GM23338 (cell line): ENCODE measurements around the gene HMGN4.

Experiments used
- CREB1 ChIP-seq: fragments of 250-450 bp; sonication (Bioruptor Pico); IDR thresholded peaks from 2 replicates; pipeline ENCODE4 v1.5.0; 2020; ENCODE audit warnings: low read depth, mild to moderate bottlenecking, moderate library complexity
- EZH2 ChIP-seq: fragments of 200-600 bp; sonication (generic); IDR thresholded peaks from one replicate; pipeline ENCODE4 v1.8.0; 2017; ENCODE audit warnings: antibody characterized with exemption, mild to moderate bottlenecking, low read depth; ENCODE audit not compliant: unreplicated experiment
- EZH2phosphoT487 ChIP-seq: fragments of 200-600 bp; sonication (generic); IDR thresholded peaks from one replicate; pipeline ENCODE4 v1.8.1; 2018; ENCODE audit warnings: antibody characterized with exemption; ENCODE audit not compliant: unreplicated experiment
- POLR2AphosphoS5 ChIP-seq: IDR thresholded peaks from 2 replicates; pipeline ENCODE4 v1.6.1; 2016; ENCODE audit warnings: antibody characterized with exemption, low read depth
- TF ChIP-seq, protein P1 (sequence below), 2 experiments: fragments of 200-600 bp in 1 of 2; sonication (generic) in 1 of 2; conservative IDR thresholded peaks; 2 replicates each; pipeline versions ENCODE4 v1.5.1 to v1.6.1; 2016 to 2017; ENCODE audit warnings: antibody characterized with exemption in 2 of 2, low read depth in 2 of 2, mild to moderate bottlenecking in 2 of 2, moderate library complexity in 1 of 2

DNA sequence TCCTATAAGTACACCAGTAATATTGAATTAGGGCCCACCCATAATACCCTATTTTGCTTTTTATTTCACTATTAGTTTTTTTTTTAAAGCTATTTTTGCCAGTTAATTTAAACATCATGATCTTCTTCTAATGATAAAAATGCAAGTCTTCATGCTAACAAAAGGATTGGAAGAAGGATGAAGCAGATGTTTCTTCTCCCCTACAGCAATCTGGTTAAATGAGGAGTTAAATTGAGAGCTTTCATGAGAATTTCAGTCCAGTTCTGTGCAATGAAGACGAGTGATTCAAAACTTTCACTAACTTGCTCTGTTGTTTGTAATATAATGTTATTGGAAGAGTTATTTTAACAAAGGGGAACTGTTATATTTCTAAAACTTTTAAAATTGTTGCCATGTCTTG, 3.4 kb downstream of the HMGN4 start:
- TF ChIP-seq, protein P1, sequence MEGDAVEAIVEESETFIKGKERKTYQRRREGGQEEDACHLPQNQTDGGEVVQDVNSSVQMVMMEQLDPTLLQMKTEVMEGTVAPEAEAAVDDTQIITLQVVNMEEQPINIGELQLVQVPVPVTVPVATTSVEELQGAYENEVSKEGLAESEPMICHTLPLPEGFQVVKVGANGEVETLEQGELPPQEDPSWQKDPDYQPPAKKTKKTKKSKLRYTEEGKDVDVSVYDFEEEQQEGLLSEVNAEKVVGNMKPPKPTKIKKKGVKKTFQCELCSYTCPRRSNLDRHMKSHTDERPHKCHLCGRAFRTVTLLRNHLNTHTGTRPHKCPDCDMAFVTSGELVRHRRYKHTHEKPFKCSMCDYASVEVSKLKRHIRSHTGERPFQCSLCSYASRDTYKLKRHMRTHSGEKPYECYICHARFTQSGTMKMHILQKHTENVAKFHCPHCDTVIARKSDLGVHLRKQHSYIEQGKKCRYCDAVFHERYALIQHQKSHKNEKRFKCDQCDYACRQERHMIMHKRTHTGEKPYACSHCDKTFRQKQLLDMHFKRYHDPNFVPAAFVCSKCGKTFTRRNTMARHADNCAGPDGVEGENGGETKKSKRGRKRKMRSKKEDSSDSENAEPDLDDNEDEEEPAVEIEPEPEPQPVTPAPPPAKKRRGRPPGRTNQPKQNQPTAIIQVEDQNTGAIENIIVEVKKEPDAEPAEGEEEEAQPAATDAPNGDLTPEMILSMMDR (conservative IDR thresholded peaks at IDR 0.05; ENCODE audit: low read depth in 2 of 2) = no peak
- TF ChIP-seq POLR2AphosphoS5 = no peak
- no peak for TF ChIP-seq EZH2phosphoT487
- TF ChIP-seq EZH2 = no peak
- TF ChIP-seq CREB1 (CRISPR knock-in tag) = no peak
